Neural crest cell (in vitro differentiated cells): Measurements from ENCODE around the gene CSF1. TPM values are rescaled to one million over a fixed set of nuclear protein-coding genes. Genes with fewer than 3 reads are reported as not detected.

Experiments used
- DNase-seq: peaks from one replicate; pipeline ENCODE4 v3.0.0; 2021; ENCODE audit warnings: low read depth, mixed read lengths, low spot score
- H3K27ac Mint-ChIP-seq: one replicate; pipeline ENCODE4 v1.8.0; 2021; ENCODE audit warnings: mild to moderate bottlenecking, mixed read lengths; ENCODE audit not compliant: unreplicated experiment
- H3K27me3 Mint-ChIP-seq: 2 replicates; pipeline ENCODE4 v1.8.0; 2021; ENCODE audit warnings: low read depth, mild to moderate bottlenecking, mixed read lengths
- H3K36me3 Mint-ChIP-seq: 2 replicates; pipeline ENCODE4 v1.8.0; 2021; ENCODE audit warnings: low read depth, mild to moderate bottlenecking, mixed read lengths
- H3K4me1 Mint-ChIP-seq: 2 replicates; pipeline ENCODE4 v1.8.0; 2021; ENCODE audit warnings: mixed read lengths
- H3K4me3 Mint-ChIP-seq: one replicate; pipeline ENCODE4 v1.8.0; 2021; ENCODE audit warnings: mild to moderate bottlenecking, mixed read lengths
- H3K9me3 Mint-ChIP-seq: 2 replicates; pipeline ENCODE4 v1.8.0; 2021; ENCODE audit warnings: mixed read lengths
- total RNA-seq: library from RNA; stranded (reverse); gene quantifications from 2 replicates; pipeline ENCODE4 v1.2.1, GENCODE V29; 2021
- TF ChIP-seq, protein P1 (sequence below): fragments of 200-600 bp; sonication (generic); conservative IDR thresholded peaks from 2 replicates; pipeline ENCODE4 v1.5.0; 2021; ENCODE audit warnings: antibody characterized with exemption, mild to moderate bottlenecking

Gene CSF1
- total RNA-seq, 1 donor from 2014 or later, result 17.9 TPM

DNA sequence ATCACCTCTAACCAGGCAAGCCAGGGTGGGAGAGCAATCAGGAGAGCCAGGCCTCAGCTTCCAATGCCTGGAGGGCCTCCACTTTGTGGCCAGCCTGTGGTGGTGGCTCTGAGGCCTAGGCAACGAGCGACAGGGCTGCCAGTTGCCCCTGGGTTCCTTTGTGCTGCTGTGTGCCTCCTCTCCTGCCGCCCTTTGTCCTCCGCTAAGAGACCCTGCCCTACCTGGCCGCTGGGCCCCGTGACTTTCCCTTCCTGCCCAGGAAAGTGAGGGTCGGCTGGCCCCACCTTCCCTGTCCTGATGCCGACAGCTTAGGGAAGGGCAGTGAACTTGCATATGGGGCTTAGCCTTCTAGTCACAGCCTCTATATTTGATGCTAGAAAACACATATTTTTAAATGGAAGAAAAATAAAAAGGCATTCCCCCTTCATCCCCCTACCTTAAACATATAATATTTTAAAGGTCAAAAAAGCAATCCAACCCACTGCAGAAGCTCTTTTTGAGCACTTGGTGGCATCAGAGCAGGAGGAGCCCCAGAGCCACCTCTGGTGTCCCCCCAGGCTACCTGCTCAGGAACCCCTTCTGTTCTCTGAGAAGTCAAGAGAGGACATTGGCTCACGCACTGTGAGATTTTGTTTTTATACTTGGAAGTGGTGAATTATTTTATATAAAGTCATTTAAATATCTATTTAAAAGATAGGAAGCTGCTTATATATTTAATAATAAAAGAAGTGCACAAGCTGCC, 19.8 kb downstream of the CSF1 start:
- Mint-ChIP-seq H3K27ac (no peak overlapping the region), H3K4me3 (no peak overlapping the region), H3K9me3 (no peaks in the 10 kb centered on the region), H3K4me1 (peaks cover 15% of the 10 kb centered on the region), H3K36me3 (peaks cover 15% of the 10 kb centered on the region), H3K27me3 (no peaks in the 10 kb centered on the region)
- TF ChIP-seq, protein P1, sequence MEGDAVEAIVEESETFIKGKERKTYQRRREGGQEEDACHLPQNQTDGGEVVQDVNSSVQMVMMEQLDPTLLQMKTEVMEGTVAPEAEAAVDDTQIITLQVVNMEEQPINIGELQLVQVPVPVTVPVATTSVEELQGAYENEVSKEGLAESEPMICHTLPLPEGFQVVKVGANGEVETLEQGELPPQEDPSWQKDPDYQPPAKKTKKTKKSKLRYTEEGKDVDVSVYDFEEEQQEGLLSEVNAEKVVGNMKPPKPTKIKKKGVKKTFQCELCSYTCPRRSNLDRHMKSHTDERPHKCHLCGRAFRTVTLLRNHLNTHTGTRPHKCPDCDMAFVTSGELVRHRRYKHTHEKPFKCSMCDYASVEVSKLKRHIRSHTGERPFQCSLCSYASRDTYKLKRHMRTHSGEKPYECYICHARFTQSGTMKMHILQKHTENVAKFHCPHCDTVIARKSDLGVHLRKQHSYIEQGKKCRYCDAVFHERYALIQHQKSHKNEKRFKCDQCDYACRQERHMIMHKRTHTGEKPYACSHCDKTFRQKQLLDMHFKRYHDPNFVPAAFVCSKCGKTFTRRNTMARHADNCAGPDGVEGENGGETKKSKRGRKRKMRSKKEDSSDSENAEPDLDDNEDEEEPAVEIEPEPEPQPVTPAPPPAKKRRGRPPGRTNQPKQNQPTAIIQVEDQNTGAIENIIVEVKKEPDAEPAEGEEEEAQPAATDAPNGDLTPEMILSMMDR, result no peak
- no peak for DNase-seq

- TF ChIP-seq, protein P1, result no peak
- Mint-ChIP-seq H3K4me1 (peaks cover 15% of the 10 kb centered on the region), H3K36me3 (peaks cover 6% of the 10 kb centered on the region), H3K4me3 (peak overlapping the region; percentile 0), H3K27ac (peak overlapping the region; percentile 93), H3K9me3 (no peaks in the 10 kb centered on the region), H3K27me3 (no peaks in the 10 kb centered on the region)
- DNase-seq, result peak; percentile 91
These were observed 20.6 kb downstream of the CSF1 start for GRCh38 chr1:109931189-109931731.

DNA sequence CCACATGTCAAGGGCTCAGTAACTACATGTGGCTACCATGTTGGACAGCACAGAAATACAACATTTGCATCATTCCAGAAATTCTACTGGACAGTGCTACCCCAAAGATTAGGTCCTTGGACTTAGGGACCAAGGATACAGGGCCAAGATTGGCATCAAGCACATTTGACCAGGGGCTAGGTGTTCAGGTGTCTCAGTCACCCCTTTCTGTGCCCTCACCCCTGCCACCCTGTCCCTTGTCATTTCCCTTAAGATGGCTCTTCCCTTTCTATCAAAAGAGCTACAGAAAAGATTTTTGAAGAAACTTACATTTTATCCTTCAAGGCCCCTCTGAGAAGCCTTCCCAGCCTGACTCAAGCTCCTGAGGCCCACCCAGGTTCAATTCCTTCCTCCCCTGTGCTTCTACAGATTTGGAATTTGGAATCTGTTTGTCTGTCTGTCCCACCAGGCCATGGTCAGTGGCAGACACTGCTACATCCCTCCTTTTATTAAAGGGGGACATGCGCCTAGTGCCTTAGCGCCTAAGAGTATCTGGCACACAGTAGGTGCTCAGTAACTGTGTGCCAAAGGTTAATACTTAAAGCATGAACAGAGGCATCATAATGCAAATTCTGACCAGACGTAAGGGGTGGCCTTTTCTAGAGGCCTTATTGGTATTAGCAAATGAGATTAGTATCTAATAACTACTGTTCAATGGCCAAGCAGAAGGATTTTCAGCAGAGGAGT, 21.4 kb downstream of the CSF1 start:
- Mint-ChIP-seq H3K36me3 (peaks cover 3% of the 10 kb centered on the region), H3K9me3 (no peaks in the 10 kb centered on the region), H3K4me3 (no peak overlapping the region), H3K27me3 (no peaks in the 10 kb centered on the region), H3K4me1 (peaks cover 15% of the 10 kb centered on the region), H3K27ac (no peak overlapping the region)
- TF ChIP-seq, protein P1, result no peak
- no peak for DNase-seq

GRCh38 chr1:109932679-109933078, 22.0 kb downstream of the CSF1 start:
- H3K4me1 Mint-ChIP-seq, result peaks cover 15% of the 10 kb centered on the region
- TF ChIP-seq, protein P1, result no peak
- peaks cover 5% of the 10 kb centered on the region for H3K36me3 Mint-ChIP-seq
- H3K4me3 Mint-ChIP-seq, result no peak overlapping the region
- no peak overlapping the region for H3K27ac Mint-ChIP-seq
- no peak for DNase-seq
- no peaks in the 10 kb centered on the region for H3K27me3 Mint-ChIP-seq
- peaks cover 2% of the 10 kb centered on the region for H3K9me3 Mint-ChIP-seq

DNA sequence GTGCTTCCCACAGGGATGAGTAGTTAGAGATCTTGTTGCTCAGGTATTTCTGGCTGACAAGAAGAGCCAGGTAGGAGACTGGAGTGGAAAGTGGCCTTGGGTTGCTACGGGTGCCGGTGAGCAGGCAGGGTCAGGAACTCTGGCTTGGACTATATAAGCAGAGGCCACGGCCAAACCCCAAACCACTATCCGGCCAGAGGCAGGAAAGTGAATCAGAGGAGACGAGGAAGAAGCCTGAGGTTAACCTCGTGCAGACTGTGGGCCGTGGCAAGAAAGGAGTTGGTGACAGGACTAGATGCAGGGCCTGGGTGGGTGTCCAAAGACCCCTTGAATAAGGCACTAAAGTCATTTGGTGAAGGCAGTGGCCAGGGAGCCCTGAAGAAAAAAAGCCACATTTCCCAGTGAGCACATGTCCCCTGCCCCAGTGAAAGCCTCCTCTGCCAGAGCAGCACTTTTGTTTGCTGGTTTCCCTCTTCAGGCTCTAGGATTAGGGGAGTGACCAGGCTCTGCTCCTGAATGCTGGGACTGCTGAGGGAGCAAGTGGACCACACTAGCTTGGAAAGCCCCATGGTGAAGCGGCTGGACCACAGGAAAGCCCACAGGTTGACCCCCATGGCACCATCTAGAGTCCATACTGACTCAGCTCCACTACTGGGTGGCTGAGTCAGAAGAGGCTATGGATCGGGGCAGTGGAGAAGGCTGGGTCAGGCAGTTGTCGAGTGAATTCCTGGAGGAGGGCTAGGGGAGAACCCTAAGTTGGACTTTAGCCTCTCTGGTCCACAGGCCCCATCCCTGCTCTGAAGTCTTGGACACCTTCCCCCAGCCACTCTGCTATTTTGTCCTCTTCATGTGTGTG, 23.4 kb downstream of the CSF1 start:
- H3K36me3 Mint-ChIP-seq, result peaks cover 7% of the 10 kb centered on the region
- TF ChIP-seq, protein P1, result no peak
- no peak overlapping the region for H3K27ac Mint-ChIP-seq
- peaks cover 4% of the 10 kb centered on the region for H3K9me3 Mint-ChIP-seq
- no peak for DNase-seq
- peaks cover 15% of the 10 kb centered on the region for H3K4me1 Mint-ChIP-seq
- H3K4me3 Mint-ChIP-seq, result peak overlapping the region; percentile 44
- no peaks in the 10 kb centered on the region for H3K27me3 Mint-ChIP-seq
